ENCODE data around the gene SH3TC2. TPM values are rescaled to one million over a fixed set of nuclear protein-coding genes. Genes with fewer than 3 reads are reported as not detected.

SH3TC2 gene
- polyA plus RNA-seq, 1 experiment: 1.9 TPM

- Histone ChIP-seq H3K4me3 (ENCODE audit: low read depth, low read length) (no peak overlapping the region), H3K36me3 (ENCODE audit: control insufficient read depth, insufficient read depth, low read length) (no peaks in the 10 kb centered on the region), H3K27me3 (ENCODE audit: control insufficient read depth, insufficient read depth, low read length) (no peaks in the 10 kb centered on the region)
- TF ChIP-seq CTCF (IDR thresholded peaks at IDR 0.05; ENCODE audit: insufficient read depth, low read depth, low read length): no peak
- ChIA-PET CTCF (interaction anchor here (0.6 to 6.7 kb wide), 12 partner anchors 9 to 808 kb away, joined by 3 to 44 read pairs (median 3); no protein-coding TSS in a partner anchor), POLR2A (interaction anchor here (0.6 kb wide), 1 partner anchor 10 kb away, joined by 3 read pairs; no protein-coding TSS in a partner anchor)
- DNase-seq (ENCODE audit: low read depth): no peak
Measured at GRCh38 chr5:148966938-148967337, 95.9 kb downstream of the SH3TC2 start.

- ChIA-PET POLR2A (no interaction called here), CTCF (interaction anchor here (0.6 to 6.7 kb wide), 13 partner anchors 8 to 274 kb away, joined by 3 to 44 read pairs (median 3); no protein-coding TSS in a partner anchor)
Measured at GRCh38 chr5:148966348-148966747, 96.5 kb downstream of the SH3TC2 start.

GRCh38 chr5:148965511-148966265, 97.2 kb downstream of the SH3TC2 start:
- no peak for TF ChIP-seq CTCF (IDR thresholded peaks at IDR 0.05; ENCODE audit: insufficient read depth, low read depth, low read length)
- CTCF ChIA-PET: interaction anchor here (0.7 to 6.7 kb wide), 9 partner anchors 8 to 232 kb away, joined by 3 to 44 read pairs (median 4); no protein-coding TSS in a partner anchor
- H3K36me3 ChIP-seq (ENCODE audit: control insufficient read depth, insufficient read depth, low read length): no peaks in the 10 kb centered on the region
- no peaks in the 10 kb centered on the region for H3K27me3 ChIP-seq (ENCODE audit: control insufficient read depth, insufficient read depth, low read length)
- DNase-seq (ENCODE audit: low read depth): peak; percentile 92
- POLR2A ChIA-PET: no interaction called here
- H3K4me3 ChIP-seq (ENCODE audit: low read depth, low read length): no peak overlapping the region

More at GRCh38 chr5:148966348-148966747, 96.5 kb downstream of the SH3TC2 start:
- no peaks in the 10 kb centered on the region for H3K36me3 ChIP-seq (ENCODE audit: control insufficient read depth, insufficient read depth, low read length)
- no peak for DNase-seq (ENCODE audit: low read depth)
- H3K4me3 ChIP-seq (ENCODE audit: low read depth, low read length): no peak overlapping the region
- no peaks in the 10 kb centered on the region for H3K27me3 ChIP-seq (ENCODE audit: control insufficient read depth, insufficient read depth, low read length)
- TF ChIP-seq CTCF (IDR thresholded peaks at IDR 0.05; ENCODE audit: insufficient read depth, low read depth, low read length): no peak

DNA sequence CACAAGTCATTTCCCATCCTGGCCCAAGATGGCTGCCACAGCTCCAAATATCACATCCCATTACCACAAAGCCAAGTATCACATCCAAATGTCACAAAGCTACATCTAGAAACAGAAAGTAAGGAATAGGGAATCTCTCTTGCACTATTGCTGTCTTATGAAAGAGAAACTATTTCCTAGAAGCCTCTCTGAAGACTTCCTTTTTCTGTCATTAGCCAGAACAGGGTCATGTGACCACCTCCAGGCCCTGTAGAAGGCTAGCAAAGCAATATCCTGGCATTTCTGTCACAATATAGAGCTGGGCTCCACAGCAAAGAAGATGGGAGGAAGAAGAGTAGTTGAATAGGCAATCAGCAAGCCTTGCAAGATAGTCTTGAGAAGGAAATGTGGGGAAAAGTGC, 99.2 kb downstream of the SH3TC2 start:
- TF ChIP-seq CTCF (IDR thresholded peaks at IDR 0.05; ENCODE audit: insufficient read depth, low read depth, low read length): no peak
- POLR2A ChIA-PET: no interaction called here
- Histone ChIP-seq H3K27me3 (ENCODE audit: control insufficient read depth, insufficient read depth, low read length) (no peaks in the 10 kb centered on the region), H3K36me3 (ENCODE audit: control insufficient read depth, insufficient read depth, low read length) (no peaks in the 10 kb centered on the region), H3K4me3 (ENCODE audit: low read depth, low read length) (no peak overlapping the region)
- CTCF ChIA-PET: interaction anchor here (1.1 to 3.1 kb wide), 6 partner anchors 9 to 222 kb away, joined by 3 to 9 read pairs (median 4); no protein-coding TSS in a partner anchor
- no peak for DNase-seq (ENCODE audit: low read depth)

GRCh38 chr5:148962761-148963324, 100.0 kb downstream of the SH3TC2 start:
- Histone ChIP-seq H3K27me3 (ENCODE audit: control insufficient read depth, insufficient read depth, low read length) (no peaks in the 10 kb centered on the region), H3K4me3 (ENCODE audit: low read depth, low read length) (no peak overlapping the region), H3K36me3 (ENCODE audit: control insufficient read depth, insufficient read depth, low read length) (no peaks in the 10 kb centered on the region)
- ChIA-PET CTCF (interaction anchor here (1.1 to 3.1 kb wide), 8 partner anchors 8 to 221 kb away, joined by 3 to 9 read pairs (median 4); no protein-coding TSS in a partner anchor), POLR2A (no interaction called here)
- DNase-seq (ENCODE audit: low read depth): no peak
- TF ChIP-seq CTCF (IDR thresholded peaks at IDR 0.05; ENCODE audit: insufficient read depth, low read depth, low read length): no peak
